Glutamatergic neuron (in vitro differentiated cells): Measurements from ENCODE around the gene PCDH9. TPM values are rescaled to one million over a fixed set of nuclear protein-coding genes. Genes with fewer than 3 reads are reported as not detected.
"Not testable (repeated sequence)": the region's sequence is repeated elsewhere in the genome, so short reads cannot be mapped to it uniquely, and the experiment has no call there.

ENCODE experiments used
- DNase-seq: peaks from one replicate; pipeline ENCODE4 v3.0.0; 2022
- H3K27ac Mint-ChIP-seq: one replicate; pipeline ENCODE4 v1.8.0; 2020; ENCODE audit warnings: mild to moderate bottlenecking, mixed read lengths, inconsistent platforms; ENCODE audit not compliant: unreplicated experiment
- H3K27me3 Mint-ChIP-seq: one replicate; pipeline ENCODE4 v1.8.0; 2020; ENCODE audit warnings: mild to moderate bottlenecking, moderate library complexity, mixed read lengths, inconsistent platforms; ENCODE audit not compliant: unreplicated experiment
- H3K36me3 Mint-ChIP-seq: one replicate; pipeline ENCODE4 v1.8.0; 2020; ENCODE audit warnings: mild to moderate bottlenecking, mixed read lengths, inconsistent platforms; ENCODE audit not compliant: unreplicated experiment
- H3K4me1 Mint-ChIP-seq: one replicate; pipeline ENCODE4 v1.8.0; 2020; ENCODE audit warnings: mild to moderate bottlenecking, low read depth, mixed read lengths, inconsistent platforms; ENCODE audit not compliant: unreplicated experiment
- H3K4me3 Mint-ChIP-seq: one replicate; pipeline ENCODE4 v1.8.0; 2020; ENCODE audit warnings: mild to moderate bottlenecking, mixed read lengths, inconsistent platforms; ENCODE audit not compliant: unreplicated experiment
- H3K9me3 Mint-ChIP-seq: one replicate; pipeline ENCODE4 v1.8.0; 2020; ENCODE audit warnings: mild to moderate bottlenecking, moderate library complexity, mixed read lengths, inconsistent platforms; ENCODE audit not compliant: unreplicated experiment
- total RNA-seq: library from RNA; stranded (reverse); fragmentation: NEBNext Ultra II Directional; extraction: Animal tissue kit (Norgen Biotek cat#: 25700); gene quantifications from one replicate; pipeline ENCODE4 v1.2.1, GENCODE V29; 2021; ENCODE audit not compliant: unreplicated experiment
- TF ChIP-seq, protein P1 (sequence below): fragments of 200-600 bp; sonication (generic); IDR thresholded peaks from one replicate; pipeline ENCODE4 v1.5.0; 2021; ENCODE audit not compliant: partially characterized antibody, unreplicated experiment

The PCDH9 gene
- total RNA-seq, 1 donor from 2014 or later: 43.3 TPM

DNA sequence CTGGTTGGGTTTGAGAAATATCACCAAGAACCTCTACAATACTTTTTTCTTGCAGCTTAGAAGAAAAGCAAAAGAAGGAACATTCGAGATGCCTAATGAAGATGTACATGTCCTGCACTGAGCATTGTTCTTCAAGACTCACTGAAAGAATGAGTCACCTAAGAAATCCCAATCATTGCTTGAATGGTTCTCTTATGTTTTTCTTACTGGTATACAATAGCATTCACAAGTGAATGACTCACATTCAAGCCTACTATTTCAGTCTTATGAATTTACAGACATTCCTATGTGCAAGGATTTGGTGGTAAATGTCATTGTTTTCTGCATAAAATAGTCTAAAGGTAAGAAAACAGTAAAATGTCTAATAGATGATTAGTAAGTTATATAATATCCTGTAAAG is 594.6 kb downstream of the PCDH9 start:
- H3K27ac Mint-ChIP-seq: no peak overlapping the region
- TF ChIP-seq, protein P1, sequence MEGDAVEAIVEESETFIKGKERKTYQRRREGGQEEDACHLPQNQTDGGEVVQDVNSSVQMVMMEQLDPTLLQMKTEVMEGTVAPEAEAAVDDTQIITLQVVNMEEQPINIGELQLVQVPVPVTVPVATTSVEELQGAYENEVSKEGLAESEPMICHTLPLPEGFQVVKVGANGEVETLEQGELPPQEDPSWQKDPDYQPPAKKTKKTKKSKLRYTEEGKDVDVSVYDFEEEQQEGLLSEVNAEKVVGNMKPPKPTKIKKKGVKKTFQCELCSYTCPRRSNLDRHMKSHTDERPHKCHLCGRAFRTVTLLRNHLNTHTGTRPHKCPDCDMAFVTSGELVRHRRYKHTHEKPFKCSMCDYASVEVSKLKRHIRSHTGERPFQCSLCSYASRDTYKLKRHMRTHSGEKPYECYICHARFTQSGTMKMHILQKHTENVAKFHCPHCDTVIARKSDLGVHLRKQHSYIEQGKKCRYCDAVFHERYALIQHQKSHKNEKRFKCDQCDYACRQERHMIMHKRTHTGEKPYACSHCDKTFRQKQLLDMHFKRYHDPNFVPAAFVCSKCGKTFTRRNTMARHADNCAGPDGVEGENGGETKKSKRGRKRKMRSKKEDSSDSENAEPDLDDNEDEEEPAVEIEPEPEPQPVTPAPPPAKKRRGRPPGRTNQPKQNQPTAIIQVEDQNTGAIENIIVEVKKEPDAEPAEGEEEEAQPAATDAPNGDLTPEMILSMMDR: no peak
- H3K4me3 Mint-ChIP-seq: no peak overlapping the region

DNA sequence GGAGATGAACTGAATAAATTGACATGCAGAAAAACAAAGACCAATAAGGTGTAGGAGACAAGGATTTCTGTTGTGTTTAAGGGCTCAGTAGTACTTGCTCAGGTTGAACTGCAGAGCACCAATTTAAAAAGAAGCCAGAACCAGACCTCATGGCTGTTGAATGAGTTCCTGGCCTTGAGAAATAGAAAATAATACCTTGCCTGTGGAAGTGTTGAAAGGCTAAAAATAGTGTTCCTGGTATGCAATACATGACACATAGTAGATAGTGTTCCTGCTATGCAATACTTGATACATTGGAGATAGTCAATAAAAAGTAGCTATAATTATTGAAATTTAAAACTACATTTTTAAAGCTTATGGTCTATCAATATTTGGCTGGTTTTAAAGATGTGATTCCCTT is 595.8 kb downstream of the PCDH9 start:
- Mint-ChIP-seq H3K27ac (no peak overlapping the region), H3K27me3 (peaks cover 2% of the 10 kb centered on the region), H3K4me1 (no peaks in the 10 kb centered on the region), H3K9me3 (no peaks in the 10 kb centered on the region), H3K36me3 (peaks cover 6% of the 10 kb centered on the region), H3K4me3 (no peak overlapping the region)
- no peak for DNase-seq
- TF ChIP-seq, protein P1: no peak

More for the DNA sequence above, 594.6 kb downstream of the PCDH9 start:
- Mint-ChIP-seq H3K27me3 (peaks cover 2% of the 10 kb centered on the region), H3K9me3 (no peaks in the 10 kb centered on the region), H3K4me1 (no peaks in the 10 kb centered on the region), H3K36me3 (no peaks in the 10 kb centered on the region)
- DNase-seq: no peak

DNA sequence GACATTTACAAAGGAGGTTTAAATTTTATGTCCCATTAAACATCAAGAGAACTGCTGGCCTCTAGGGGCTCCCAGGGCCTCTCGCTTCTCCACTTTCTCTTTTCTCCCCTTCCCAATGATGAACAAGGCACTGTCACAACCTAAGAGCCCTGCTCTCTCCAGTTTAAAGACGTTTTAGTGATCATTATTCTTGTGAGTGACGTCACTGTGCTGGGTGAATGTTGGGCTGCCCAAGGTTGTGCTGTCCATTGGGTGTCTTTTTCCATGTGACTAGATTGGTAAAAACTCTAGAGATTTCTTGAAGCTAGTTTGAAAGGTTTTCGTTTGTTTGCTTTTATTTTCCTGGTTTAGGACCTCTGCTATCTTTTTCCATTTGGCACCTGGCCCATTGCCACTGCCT is 602.6 kb downstream of the PCDH9 start:
- no peaks in the 10 kb centered on the region for H3K4me1 Mint-ChIP-seq
- H3K27me3 Mint-ChIP-seq: no peaks in the 10 kb centered on the region
- no peaks in the 10 kb centered on the region for H3K9me3 Mint-ChIP-seq
- H3K27ac Mint-ChIP-seq: no peak overlapping the region
- DNase-seq: no peak
- TF ChIP-seq, protein P1: no peak
- H3K36me3 Mint-ChIP-seq: peaks cover 7% of the 10 kb centered on the region
- H3K4me3 Mint-ChIP-seq: no peak overlapping the region

DNA sequence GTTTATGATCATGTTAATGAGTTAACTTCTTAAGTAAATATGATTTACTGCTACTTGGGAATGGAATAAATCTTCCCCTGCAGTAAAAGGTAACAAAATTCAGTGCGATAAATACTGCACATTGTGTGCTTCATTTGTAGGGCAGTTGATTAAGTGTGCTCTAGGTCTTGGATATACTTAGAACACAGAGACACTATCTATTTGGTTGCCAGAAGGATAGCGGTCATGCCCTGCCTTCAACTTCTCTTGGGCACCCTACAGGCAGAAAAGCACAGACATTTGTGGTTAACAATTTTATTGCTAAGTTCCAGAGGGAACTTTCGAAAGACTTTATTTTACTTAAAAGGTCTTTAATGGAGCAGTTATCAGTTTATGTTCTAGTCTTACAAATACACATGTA is 605.8 kb downstream of the PCDH9 start:
- Mint-ChIP-seq H3K27ac (no peak overlapping the region), H3K36me3 (peaks cover under 1% of the 10 kb centered on the region), H3K4me1 (no peaks in the 10 kb centered on the region), H3K9me3 (no peaks in the 10 kb centered on the region), H3K27me3 (no peaks in the 10 kb centered on the region), H3K4me3 (no peak overlapping the region)
- TF ChIP-seq, protein P1: no peak
- DNase-seq: no peak

DNA sequence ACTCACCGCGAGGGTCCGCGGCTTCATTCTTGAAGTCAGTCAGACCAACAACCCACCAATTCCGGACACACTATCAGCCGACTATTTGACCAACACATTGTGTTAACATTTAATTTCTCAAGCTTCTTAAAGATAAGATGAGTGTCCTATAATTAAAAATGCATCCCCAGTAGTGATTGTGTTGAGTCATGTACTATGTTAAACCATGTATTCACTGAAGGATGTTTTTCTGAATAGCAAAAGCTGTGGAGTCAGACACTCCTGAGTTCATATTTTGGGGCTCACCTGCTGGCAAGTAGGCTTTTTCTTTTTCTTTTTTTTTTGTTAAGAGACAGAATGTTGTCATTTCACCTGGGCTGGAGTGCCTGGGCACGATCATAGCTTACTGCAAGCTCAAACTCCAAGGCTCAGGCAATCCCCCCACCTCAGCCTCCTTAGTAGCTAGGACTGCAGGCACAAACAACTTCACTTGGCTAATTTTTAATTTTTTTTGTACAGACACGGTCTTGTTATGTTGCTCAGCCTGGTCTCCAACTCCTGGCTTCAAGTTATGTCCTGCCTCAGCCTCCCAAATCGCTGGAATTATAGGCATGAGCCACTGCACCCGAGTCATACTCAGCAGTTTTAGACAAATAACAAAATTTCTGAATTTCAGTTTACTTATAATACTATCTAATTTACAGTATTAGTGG is 606.9 kb downstream of the PCDH9 start:
- Mint-ChIP-seq H3K4me3 (no peak overlapping the region), H3K9me3 (no peaks in the 10 kb centered on the region), H3K27ac (no peak overlapping the region), H3K36me3 (no peaks in the 10 kb centered on the region), H3K4me1 (no peaks in the 10 kb centered on the region), H3K27me3 (no peaks in the 10 kb centered on the region)
- DNase-seq: no peak
- TF ChIP-seq, protein P1: no peak

DNA sequence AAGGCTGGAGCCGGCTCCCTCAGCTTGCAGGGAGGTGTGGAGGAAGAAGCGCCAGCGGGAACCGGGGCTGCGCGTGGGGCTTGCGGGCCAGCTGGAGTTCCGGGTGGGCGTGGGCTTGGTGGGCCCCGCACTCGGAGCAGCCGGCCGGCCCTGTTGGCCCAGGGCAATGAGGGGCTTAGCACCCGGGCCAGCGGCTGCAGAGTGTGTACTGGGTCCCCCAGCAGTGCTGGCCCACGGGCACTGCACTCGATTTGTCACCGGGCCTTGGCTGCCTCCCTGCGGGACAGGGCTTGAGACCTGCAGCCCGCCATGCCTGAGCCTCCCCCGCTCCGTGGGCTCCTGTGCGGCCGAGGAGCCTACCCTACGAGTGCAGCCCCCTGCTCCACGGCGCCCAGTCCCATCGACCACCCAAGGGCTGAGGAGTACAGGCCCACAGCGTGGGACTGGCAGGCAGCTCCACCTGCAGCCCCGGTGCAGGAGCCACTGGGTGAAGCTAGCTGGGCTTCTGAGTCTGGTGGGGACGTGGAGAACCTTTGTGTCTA is 608.2 kb downstream of the PCDH9 start:
- not testable (repeated sequence) for H3K4me3 Mint-ChIP-seq, H3K27ac Mint-ChIP-seq, H3K36me3 Mint-ChIP-seq, DNase-seq, H3K4me1 Mint-ChIP-seq, H3K9me3 Mint-ChIP-seq, H3K27me3 Mint-ChIP-seq
